Measurements from ENCODE around the gene RNF150.

RNF150 gene

DNA sequence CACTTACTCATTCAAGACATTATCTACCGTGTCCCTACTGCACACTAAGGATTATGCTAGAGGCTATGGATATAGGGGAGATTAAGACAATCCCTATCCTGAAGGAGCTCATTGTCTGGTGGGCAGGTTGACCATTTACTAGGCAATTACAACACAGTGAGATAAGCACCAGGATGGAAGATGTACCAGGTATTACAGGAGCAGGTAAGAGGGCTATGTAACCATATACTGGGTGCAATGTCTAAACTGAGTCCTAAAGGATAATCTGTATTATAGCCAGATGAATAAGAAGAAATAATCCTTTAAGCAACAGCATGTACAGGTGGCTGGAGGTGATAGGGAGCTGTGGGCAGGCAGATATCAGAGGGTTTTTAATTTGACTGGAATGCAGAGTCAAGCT lies 263.8 kb downstream of the RNF150 start:
- Histone ChIP-seq H3K9me3 (ENCODE audit: control insufficient read depth, insufficient read depth, low read length) (no peaks in the 10 kb centered on the region), H3K27ac (ENCODE audit: low read length) (no peak overlapping the region), H3K4me1 (ENCODE audit: control insufficient read depth, insufficient read depth, low read length) (no peaks in the 10 kb centered on the region), H3K36me3 (ENCODE audit: control insufficient read depth, insufficient read depth, low read length) (no peaks in the 10 kb centered on the region), H3K27me3 (ENCODE audit: control insufficient read depth, insufficient read depth, low read length) (no peaks in the 10 kb centered on the region), H3K4me3 (ENCODE audit: low read length) (no peak overlapping the region)
- WGBS (ENCODE audit: insufficient coverage, insufficient read length): no CpG with 5 or more reads among the region's 1 CpG
- DNase-seq (ENCODE audit: low read depth, low spot score): no peak

- Histone ChIP-seq H3K4me1 (ENCODE audit: control insufficient read depth, insufficient read depth, low read length) (no peaks in the 10 kb centered on the region), H3K4me3 (ENCODE audit: low read length) (no peak overlapping the region), H3K27ac (ENCODE audit: low read length) (no peak overlapping the region), H3K9me3 (ENCODE audit: control insufficient read depth, insufficient read depth, low read length) (no peaks in the 10 kb centered on the region), H3K36me3 (ENCODE audit: control insufficient read depth, insufficient read depth, low read length) (no peaks in the 10 kb centered on the region), H3K27me3 (ENCODE audit: control insufficient read depth, insufficient read depth, low read length) (no peaks in the 10 kb centered on the region)
- WGBS (ENCODE audit: insufficient coverage, insufficient read length): no CpG with 5 or more reads among the region's 3 CpGs
- no peak for DNase-seq (ENCODE audit: low read depth, low spot score)
Measured at GRCh38 chr4:140867356-140867755, 265.9 kb downstream of the RNF150 start.

- H3K4me1 ChIP-seq (ENCODE audit: control insufficient read depth, insufficient read depth, low read length): no peaks in the 10 kb centered on the region
- no peaks in the 10 kb centered on the region for H3K27me3 ChIP-seq (ENCODE audit: control insufficient read depth, insufficient read depth, low read length)
- DNase-seq (ENCODE audit: low read depth, low spot score): no peak
- no CpG with 5 or more reads among the region's 5 CpGs for WGBS (ENCODE audit: insufficient coverage, insufficient read length)
- H3K9me3 ChIP-seq (ENCODE audit: control insufficient read depth, insufficient read depth, low read length): no peaks in the 10 kb centered on the region
- no peak overlapping the region for H3K27ac ChIP-seq (ENCODE audit: low read length)
- H3K36me3 ChIP-seq (ENCODE audit: control insufficient read depth, insufficient read depth, low read length): no peaks in the 10 kb centered on the region
- H3K4me3 ChIP-seq (ENCODE audit: low read length): no peak overlapping the region
Measured at GRCh38 chr4:140866492-140867005, 266.7 kb downstream of the RNF150 start.

- Histone ChIP-seq H3K36me3 (ENCODE audit: control insufficient read depth, insufficient read depth, low read length) (no peaks in the 10 kb centered on the region), H3K27me3 (ENCODE audit: control insufficient read depth, insufficient read depth, low read length) (no peaks in the 10 kb centered on the region), H3K4me3 (ENCODE audit: low read length) (no peak overlapping the region), H3K9me3 (ENCODE audit: control insufficient read depth, insufficient read depth, low read length) (no peaks in the 10 kb centered on the region), H3K27ac (ENCODE audit: low read length) (no peak overlapping the region), H3K4me1 (ENCODE audit: control insufficient read depth, insufficient read depth, low read length) (no peaks in the 10 kb centered on the region)
- no CpG with 5 or more reads among the region's 7 CpGs for WGBS (ENCODE audit: insufficient coverage, insufficient read length)
- DNase-seq (ENCODE audit: low read depth, low spot score): no peak
Measured at GRCh38 chr4:140865253-140866217, 267.7 kb downstream of the RNF150 start.

DNA sequence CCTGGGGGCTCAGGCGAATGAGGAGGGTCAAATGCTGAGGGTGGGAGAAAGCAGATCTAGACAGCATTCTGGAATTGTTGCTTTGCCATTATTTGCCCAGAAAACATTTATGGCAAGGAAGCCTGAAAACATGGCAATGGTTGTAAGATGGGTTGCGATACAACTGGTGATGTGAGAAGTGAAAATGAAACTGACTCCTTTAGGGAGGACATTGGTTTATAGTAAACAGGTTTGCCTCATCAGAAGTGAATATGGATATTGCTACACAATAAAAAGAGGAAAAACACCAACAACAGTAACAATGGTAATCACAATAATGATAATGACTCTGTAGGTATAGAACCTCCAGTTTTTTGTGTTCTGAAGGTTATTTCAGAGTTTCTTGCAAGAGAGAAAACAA lies 270.1 kb downstream of the RNF150 start:
- no CpG with 5 or more reads among the region's 2 CpGs for WGBS (ENCODE audit: insufficient coverage, insufficient read length)
- no peaks in the 10 kb centered on the region for H3K9me3 ChIP-seq (ENCODE audit: control insufficient read depth, insufficient read depth, low read length)
- H3K4me3 ChIP-seq (ENCODE audit: low read length): no peak overlapping the region
- no peak for DNase-seq (ENCODE audit: low read depth, low spot score)
- no peaks in the 10 kb centered on the region for H3K4me1 ChIP-seq (ENCODE audit: control insufficient read depth, insufficient read depth, low read length)
- H3K36me3 ChIP-seq (ENCODE audit: control insufficient read depth, insufficient read depth, low read length): no peaks in the 10 kb centered on the region
- H3K27me3 ChIP-seq (ENCODE audit: control insufficient read depth, insufficient read depth, low read length): no peaks in the 10 kb centered on the region
- no peak overlapping the region for H3K27ac ChIP-seq (ENCODE audit: low read length)

DNA sequence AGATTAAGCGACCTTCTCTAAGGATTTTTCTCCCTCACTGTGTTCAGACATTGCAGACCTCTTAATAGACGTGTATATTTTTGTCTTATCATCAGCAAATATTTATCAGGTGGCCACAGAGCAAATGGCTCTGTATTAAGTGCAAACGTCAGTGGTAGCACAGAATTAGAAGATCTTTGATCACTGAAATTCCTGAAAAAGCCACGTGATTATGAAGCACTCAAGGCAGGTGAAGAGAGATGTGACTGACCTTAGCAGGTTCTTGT lies 271.2 kb downstream of the RNF150 start:
- DNase-seq (ENCODE audit: low read depth, low spot score): no peak
- no peak overlapping the region for H3K4me3 ChIP-seq (ENCODE audit: low read length)
- H3K36me3 ChIP-seq (ENCODE audit: control insufficient read depth, insufficient read depth, low read length): no peaks in the 10 kb centered on the region
- H3K27me3 ChIP-seq (ENCODE audit: control insufficient read depth, insufficient read depth, low read length): no peaks in the 10 kb centered on the region
- WGBS (ENCODE audit: insufficient coverage, insufficient read length): no CpG with 5 or more reads among the region's 4 CpGs
- no peaks in the 10 kb centered on the region for H3K4me1 ChIP-seq (ENCODE audit: control insufficient read depth, insufficient read depth, low read length)
- no peaks in the 10 kb centered on the region for H3K9me3 ChIP-seq (ENCODE audit: control insufficient read depth, insufficient read depth, low read length)
- H3K27ac ChIP-seq (ENCODE audit: low read length): no peak overlapping the region

DNA sequence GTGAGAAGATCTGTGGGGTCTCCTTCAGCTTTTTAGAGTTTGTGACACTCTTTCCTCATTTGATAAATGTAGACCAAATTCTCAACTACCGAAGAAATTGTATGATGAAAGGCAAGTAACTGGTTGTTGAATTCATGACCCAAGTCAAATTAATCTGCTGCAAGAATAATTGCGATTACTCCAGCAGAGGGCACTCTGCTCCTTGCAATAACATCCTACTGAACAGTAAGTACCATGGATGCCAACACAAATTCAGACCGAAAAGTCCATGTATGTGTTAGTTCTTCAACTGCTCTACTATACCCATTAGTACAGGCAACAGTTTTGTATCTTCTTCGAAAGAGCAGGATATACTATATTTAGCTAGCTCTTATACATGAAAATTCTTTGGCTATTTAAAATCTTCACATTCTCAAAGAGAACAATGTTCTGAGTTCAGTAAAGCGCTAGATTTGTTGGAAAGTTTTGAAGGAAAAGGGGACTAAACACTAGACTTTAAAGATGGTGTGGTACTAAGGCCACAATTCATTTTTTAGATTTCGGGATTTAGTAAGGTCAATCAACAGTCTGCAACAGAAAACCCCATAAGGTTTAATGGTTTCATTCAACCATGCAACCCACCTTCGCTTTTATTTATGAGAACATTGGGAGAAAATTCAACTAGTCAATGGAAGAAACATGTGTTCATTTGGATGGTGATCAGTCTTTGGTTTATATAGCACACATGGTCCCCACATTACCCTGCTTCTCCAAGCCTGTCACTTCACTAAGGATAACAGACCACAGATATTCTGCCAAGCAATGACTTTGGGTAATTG lies 271.7 kb downstream of the RNF150 start:
- WGBS (ENCODE audit: insufficient coverage, insufficient read length): no CpG with 5 or more reads among the region's 7 CpGs
- Histone ChIP-seq H3K27ac (ENCODE audit: low read length) (no peak overlapping the region), H3K4me3 (ENCODE audit: low read length) (no peak overlapping the region), H3K27me3 (ENCODE audit: control insufficient read depth, insufficient read depth, low read length) (no peaks in the 10 kb centered on the region), H3K9me3 (ENCODE audit: control insufficient read depth, insufficient read depth, low read length) (no peaks in the 10 kb centered on the region), H3K36me3 (ENCODE audit: control insufficient read depth, insufficient read depth, low read length) (no peaks in the 10 kb centered on the region), H3K4me1 (ENCODE audit: control insufficient read depth, insufficient read depth, low read length) (peaks cover 2% of the 10 kb centered on the region; the same call in 1 of the 2 replicates)
- DNase-seq (ENCODE audit: low read depth, low spot score): peak; percentile 39

GRCh38 chr4:140858897-140859296 lies 274.4 kb downstream of the RNF150 start:
- WGBS (ENCODE audit: insufficient coverage, insufficient read length): no CpG with 5 or more reads among the region's 3 CpGs

DNA sequence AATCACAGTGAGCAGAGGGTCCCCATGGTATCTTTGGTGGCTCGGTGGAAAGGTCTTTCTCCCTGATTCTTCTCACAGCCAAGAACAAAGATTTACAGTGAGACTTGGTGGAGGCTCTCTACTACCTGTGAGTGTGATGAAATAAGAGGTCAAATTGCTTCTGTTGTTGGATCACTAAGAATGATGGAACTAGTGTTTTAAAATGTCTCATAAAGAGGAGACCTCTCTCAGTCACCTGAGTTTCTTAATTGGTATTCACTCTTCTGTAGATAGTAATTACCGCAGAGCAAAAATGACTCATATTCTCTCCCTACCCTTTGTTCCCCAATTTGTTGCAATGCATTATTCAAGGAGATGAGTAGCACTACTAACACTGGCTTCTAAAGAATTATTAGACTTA lies 276.2 kb downstream of the RNF150 start:
- Histone ChIP-seq H3K4me1 (ENCODE audit: control insufficient read depth, insufficient read depth, low read length) (peaks cover 2% of the 10 kb centered on the region; the same call in 1 of the 2 replicates), H3K36me3 (ENCODE audit: control insufficient read depth, insufficient read depth, low read length) (no peaks in the 10 kb centered on the region), H3K9me3 (ENCODE audit: control insufficient read depth, insufficient read depth, low read length) (no peaks in the 10 kb centered on the region), H3K4me3 (ENCODE audit: low read length) (no peak overlapping the region), H3K27ac (ENCODE audit: low read length) (no peak overlapping the region), H3K27me3 (ENCODE audit: control insufficient read depth, insufficient read depth, low read length) (no peaks in the 10 kb centered on the region)
- WGBS (ENCODE audit: insufficient coverage, insufficient read length): no CpG with 5 or more reads among the region's 2 CpGs
- no peak for DNase-seq (ENCODE audit: low read depth, low spot score)

More at GRCh38 chr4:140858897-140859296, 274.4 kb downstream of the RNF150 start:
- Histone ChIP-seq H3K9me3 (ENCODE audit: control insufficient read depth, insufficient read depth, low read length) (no peaks in the 10 kb centered on the region), H3K4me3 (ENCODE audit: low read length) (no peak overlapping the region), H3K36me3 (ENCODE audit: control insufficient read depth, insufficient read depth, low read length) (no peaks in the 10 kb centered on the region), H3K27ac (ENCODE audit: low read length) (no peak overlapping the region), H3K4me1 (ENCODE audit: control insufficient read depth, insufficient read depth, low read length) (peaks cover 2% of the 10 kb centered on the region; the same call in 1 of the 2 replicates), H3K27me3 (ENCODE audit: control insufficient read depth, insufficient read depth, low read length) (no peaks in the 10 kb centered on the region)
- no peak for DNase-seq (ENCODE audit: low read depth, low spot score)

GRCh38 chr4:140856621-140857062 lies 276.6 kb downstream of the RNF150 start:
- DNase-seq (ENCODE audit: low read depth, low spot score): peak; percentile 18
- no CpG with 5 or more reads among the region's 6 CpGs for WGBS (ENCODE audit: insufficient coverage, insufficient read length)
- H3K4me3 ChIP-seq (ENCODE audit: low read length): no peak overlapping the region

More at GRCh38 chr4:140856621-140857062, 276.6 kb downstream of the RNF150 start:
- Histone ChIP-seq H3K4me1 (ENCODE audit: control insufficient read depth, insufficient read depth, low read length) (peaks cover 2% of the 10 kb centered on the region; the same call in 1 of the 2 replicates), H3K27me3 (ENCODE audit: control insufficient read depth, insufficient read depth, low read length) (no peaks in the 10 kb centered on the region), H3K27ac (ENCODE audit: low read length) (no peak overlapping the region), H3K36me3 (ENCODE audit: control insufficient read depth, insufficient read depth, low read length) (no peaks in the 10 kb centered on the region), H3K9me3 (ENCODE audit: control insufficient read depth, insufficient read depth, low read length) (no peaks in the 10 kb centered on the region)

Data from iPS DF 6.9 (cell line).